ENCODE results near the gene NCOA6.

DNA sequence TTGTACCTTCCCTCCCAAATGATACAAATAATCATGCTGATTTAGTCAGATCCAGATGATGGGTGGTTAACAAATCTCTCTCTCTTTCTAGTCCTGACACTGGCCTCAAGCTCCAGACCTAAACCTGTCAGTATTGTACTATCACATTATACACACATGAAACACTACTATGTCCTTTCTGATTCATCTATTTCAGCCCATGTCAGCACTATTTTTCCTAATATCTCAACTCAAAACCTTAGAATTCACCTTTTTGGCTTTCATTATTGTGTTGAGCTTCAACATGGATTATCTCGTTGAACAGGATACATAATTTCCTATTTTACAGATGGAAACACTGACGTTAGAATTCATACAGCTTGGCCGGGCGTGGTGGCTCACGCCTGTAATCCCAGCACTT lies 152.0 kb downstream of the NCOA6 start:
- no peak for TF ChIP-seq POLR2A (IDR thresholded peaks at IDR 0.05)
- TF ChIP-seq, protein P1, sequence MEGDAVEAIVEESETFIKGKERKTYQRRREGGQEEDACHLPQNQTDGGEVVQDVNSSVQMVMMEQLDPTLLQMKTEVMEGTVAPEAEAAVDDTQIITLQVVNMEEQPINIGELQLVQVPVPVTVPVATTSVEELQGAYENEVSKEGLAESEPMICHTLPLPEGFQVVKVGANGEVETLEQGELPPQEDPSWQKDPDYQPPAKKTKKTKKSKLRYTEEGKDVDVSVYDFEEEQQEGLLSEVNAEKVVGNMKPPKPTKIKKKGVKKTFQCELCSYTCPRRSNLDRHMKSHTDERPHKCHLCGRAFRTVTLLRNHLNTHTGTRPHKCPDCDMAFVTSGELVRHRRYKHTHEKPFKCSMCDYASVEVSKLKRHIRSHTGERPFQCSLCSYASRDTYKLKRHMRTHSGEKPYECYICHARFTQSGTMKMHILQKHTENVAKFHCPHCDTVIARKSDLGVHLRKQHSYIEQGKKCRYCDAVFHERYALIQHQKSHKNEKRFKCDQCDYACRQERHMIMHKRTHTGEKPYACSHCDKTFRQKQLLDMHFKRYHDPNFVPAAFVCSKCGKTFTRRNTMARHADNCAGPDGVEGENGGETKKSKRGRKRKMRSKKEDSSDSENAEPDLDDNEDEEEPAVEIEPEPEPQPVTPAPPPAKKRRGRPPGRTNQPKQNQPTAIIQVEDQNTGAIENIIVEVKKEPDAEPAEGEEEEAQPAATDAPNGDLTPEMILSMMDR (IDR thresholded peaks at IDR 0.05) = no peak

Data from esophagus squamous epithelium (tissue), 4 donors.